BLaER1 treated with 17β-estradiol and CSF1 and Interleukin-3, amounts not matched to agents 10 nM and 100 nM (cell line): ENCODE data around the gene GPC6.

ENCODE experiments used
- H3K27ac ChIP-seq, 11 experiments: shearing (Covaris generic); formaldehyde crosslinking; 2 replicates each; pipeline ENCODE4 v1.8.1; 2022
- H3K27me3 ChIP-seq, 11 experiments: shearing (Covaris generic); formaldehyde crosslinking; 2 replicates each; pipeline ENCODE4 v1.8.1; 2022
- H3K36me3 ChIP-seq, 11 experiments: shearing (Covaris generic); formaldehyde crosslinking; 2 replicates each; pipeline ENCODE4 v1.8.1; 2022
- H3K4me1 ChIP-seq, 10 experiments: shearing (Covaris generic); formaldehyde crosslinking; 2 replicates each; pipeline ENCODE4 v1.8.1; 2022
- H3K4me2 ChIP-seq, 11 experiments: shearing (Covaris generic); formaldehyde crosslinking; 2 replicates each; pipeline ENCODE4 v1.8.1; 2022
- H3K4me3 ChIP-seq, 10 experiments: shearing (Covaris generic); formaldehyde crosslinking; 2 replicates each; pipeline ENCODE4 v1.8.1; 2022
- H3K9ac ChIP-seq, 11 experiments: shearing (Covaris generic); formaldehyde crosslinking; 2 replicates each; pipeline ENCODE4 v1.8.1; 2022
- H3K9me3 ChIP-seq, 11 experiments: shearing (Covaris generic); formaldehyde crosslinking; replicated peaks in 1 of 11; 2 replicates each; pipeline ENCODE4 v1.8.1; 2022
- H4K20me1 ChIP-seq, 11 experiments: shearing (Covaris generic); formaldehyde crosslinking; 2 replicates each; pipeline ENCODE4 v1.8.1; 2022
- Cebpa-rat ChIP-seq, 11 experiments: shearing (Covaris generic); IDR thresholded peaks; 2 replicates each; pipeline ENCODE4 v1.8.1; 2022

GPC6 gene

DNA sequence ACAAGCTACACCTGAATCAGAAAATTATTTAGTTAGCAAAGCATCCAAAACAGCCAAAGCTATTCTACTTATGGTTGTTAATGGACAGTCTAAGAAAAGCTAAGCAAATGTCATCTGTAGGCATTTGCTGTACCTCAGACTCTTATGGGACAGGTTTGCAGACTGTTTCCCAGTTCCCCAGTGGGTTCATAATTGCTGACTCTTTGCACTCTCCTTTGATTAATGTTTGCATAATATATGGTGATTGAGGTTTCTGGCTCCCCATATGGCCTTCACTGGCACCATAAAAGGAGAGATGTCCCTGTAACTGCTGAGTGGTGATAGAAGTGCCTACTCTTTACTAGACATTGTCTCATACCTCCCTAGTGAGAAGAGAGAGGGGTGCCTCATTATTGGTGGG, 142.1 kb downstream of the GPC6 start:
- Histone ChIP-seq H3K9me3 (no peaks in the 10 kb centered on the region), H3K27me3 (no peaks in the 10 kb centered on the region), H3K36me3 (no peaks in the 10 kb centered on the region), H3K9ac (no peak overlapping the region), H4K20me1 (no peaks in the 10 kb centered on the region), H3K27ac (no peak overlapping the region), H3K4me3 (no peak overlapping the region), H3K4me1 (no peaks in the 10 kb centered on the region), H3K4me2 (no peak overlapping the region)
- no peak for TF ChIP-seq Cebpa-rat (IDR thresholded peaks at IDR 0.05)

DNA sequence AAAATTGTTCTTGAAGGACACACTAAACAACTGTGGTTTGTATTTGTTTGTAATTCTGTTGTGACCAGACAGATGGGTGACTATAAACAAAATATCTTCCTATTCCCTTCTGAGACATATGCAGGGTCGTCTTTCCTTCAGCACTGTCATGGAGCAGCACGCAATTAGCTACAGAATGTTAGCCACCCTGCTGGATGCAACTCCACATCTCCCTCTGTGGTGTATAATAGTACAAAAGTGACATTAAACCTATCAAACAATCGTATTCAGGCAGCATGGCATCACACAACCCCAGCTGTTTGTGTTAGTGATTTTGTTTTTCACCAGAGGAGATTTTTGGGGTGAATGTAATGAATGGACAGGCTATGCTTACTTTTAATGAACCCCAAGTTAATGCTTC, 146.2 kb downstream of the GPC6 start:
- Histone ChIP-seq H3K9me3 (no peaks in the 10 kb centered on the region), H3K36me3 (no peaks in the 10 kb centered on the region), H3K4me2 (no peak overlapping the region), H3K9ac (no peak overlapping the region), H3K4me1 (peaks cover 0 to 7% (median 0%) of the 10 kb centered on the region in 10 experiments; a peak in 5 of 20 replicates), H3K27me3 (no peaks in the 10 kb centered on the region), H4K20me1 (no peaks in the 10 kb centered on the region), H3K4me3 (no peak overlapping the region), H3K27ac (no peak overlapping the region)
- TF ChIP-seq Cebpa-rat (IDR thresholded peaks at IDR 0.05), result no peak

DNA sequence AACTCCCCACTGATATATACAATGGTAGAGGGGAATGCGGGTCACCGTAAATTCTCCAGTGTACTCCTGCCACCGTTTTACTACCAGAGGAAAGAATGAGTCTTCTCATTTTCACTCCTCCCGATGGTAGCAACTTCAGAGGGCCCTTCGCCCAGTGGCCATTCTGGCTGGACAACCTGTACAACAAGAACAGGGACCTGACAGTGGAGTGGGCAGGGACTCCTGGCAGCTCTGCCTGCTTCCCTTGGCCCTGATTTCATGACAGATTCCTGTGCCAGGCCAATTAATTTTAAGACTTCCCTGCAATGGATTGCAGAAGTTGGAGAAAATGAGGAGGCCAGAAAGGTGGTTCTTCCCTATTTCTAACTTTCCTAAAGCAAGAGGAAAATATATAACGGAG, 148.9 kb downstream of the GPC6 start:
- Histone ChIP-seq H3K4me1 (peaks cover 0 to 7% (median 0%) of the 10 kb centered on the region in 10 experiments; a peak in 5 of 20 replicates), H3K4me3 (no peak overlapping the region), H3K4me2 (no peak overlapping the region), H3K36me3 (no peaks in the 10 kb centered on the region), H3K9ac (no peak overlapping the region), H3K27ac (no peak overlapping the region), H3K27me3 (no peaks in the 10 kb centered on the region), H4K20me1 (no peaks in the 10 kb centered on the region), H3K9me3 (no peaks in the 10 kb centered on the region)
- TF ChIP-seq Cebpa-rat (IDR thresholded peaks at IDR 0.05), result no peak

DNA sequence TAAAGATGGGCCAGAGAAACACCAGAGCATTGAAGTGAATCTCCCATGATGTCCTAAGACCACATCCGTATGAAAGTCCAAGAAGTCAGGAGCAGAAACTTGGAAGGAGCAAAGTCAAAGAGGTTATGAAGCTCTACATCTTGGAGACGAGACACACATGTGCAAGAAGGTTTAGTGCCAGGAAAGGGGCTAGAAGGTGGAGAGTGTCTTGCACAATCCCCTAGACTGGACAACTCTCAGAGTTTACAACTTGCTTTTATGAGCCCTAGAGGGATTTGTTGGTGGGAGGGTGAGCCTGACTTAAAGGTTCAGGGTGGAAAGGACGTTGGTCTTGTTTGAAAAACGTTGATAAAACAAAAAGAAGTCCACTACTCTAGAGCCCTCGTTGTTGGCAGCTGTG, 150.6 kb downstream of the GPC6 start:
- Histone ChIP-seq H3K27me3 (no peaks in the 10 kb centered on the region), H3K4me1 (peaks cover 0 to 7% (median 0%) of the 10 kb centered on the region in 10 experiments; a peak in 5 of 20 replicates), H3K9me3 (no peaks in the 10 kb centered on the region), H3K9ac (no peak overlapping the region), H3K36me3 (no peaks in the 10 kb centered on the region), H4K20me1 (no peaks in the 10 kb centered on the region), H3K27ac (no peak overlapping the region), H3K4me2 (peak overlapping the region in 5 of 11 experiments; percentile 2 to 18 (median 6); a peak in 6 of 22 replicates), H3K4me3 (no peak overlapping the region)
- TF ChIP-seq Cebpa-rat (IDR thresholded peaks at IDR 0.05), result 0 out of 22 replicates have a peak, but pooled peaks of 1 of the 11 experiments have one; percentile 23

DNA sequence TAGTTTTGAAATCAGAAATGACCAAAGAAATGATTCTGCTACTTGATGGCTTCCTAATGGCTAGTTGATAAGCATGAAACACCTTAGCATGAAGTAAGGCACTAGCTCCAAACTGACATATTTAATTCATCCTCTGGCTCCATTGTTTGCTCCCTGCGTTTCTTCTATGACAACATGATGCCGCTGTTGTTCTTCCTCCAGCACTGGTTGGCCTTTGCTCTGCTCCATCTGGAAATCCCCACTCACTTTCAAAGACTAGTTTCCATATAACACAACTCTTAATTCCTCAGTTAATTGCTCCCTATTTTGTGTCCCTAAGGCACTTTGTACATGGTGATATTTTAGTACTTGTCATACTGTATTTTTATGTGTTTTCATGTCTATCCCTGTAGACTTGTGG, 151.6 kb downstream of the GPC6 start:
- peaks cover 0 to 7% (median 0%) of the 10 kb centered on the region in 10 experiments; a peak in 5 of 20 replicates for H3K4me1 ChIP-seq
- H3K4me3 ChIP-seq, result no peak overlapping the region
- H3K4me2 ChIP-seq, result no peak overlapping the region
- no peak overlapping the region for H3K9ac ChIP-seq
- no peak overlapping the region for H3K27ac ChIP-seq
- H4K20me1 ChIP-seq, result no peaks in the 10 kb centered on the region
- no peak for TF ChIP-seq Cebpa-rat (IDR thresholded peaks at IDR 0.05)
- no peaks in the 10 kb centered on the region for H3K27me3 ChIP-seq
- no peaks in the 10 kb centered on the region for H3K9me3 ChIP-seq
- no peaks in the 10 kb centered on the region for H3K36me3 ChIP-seq

DNA sequence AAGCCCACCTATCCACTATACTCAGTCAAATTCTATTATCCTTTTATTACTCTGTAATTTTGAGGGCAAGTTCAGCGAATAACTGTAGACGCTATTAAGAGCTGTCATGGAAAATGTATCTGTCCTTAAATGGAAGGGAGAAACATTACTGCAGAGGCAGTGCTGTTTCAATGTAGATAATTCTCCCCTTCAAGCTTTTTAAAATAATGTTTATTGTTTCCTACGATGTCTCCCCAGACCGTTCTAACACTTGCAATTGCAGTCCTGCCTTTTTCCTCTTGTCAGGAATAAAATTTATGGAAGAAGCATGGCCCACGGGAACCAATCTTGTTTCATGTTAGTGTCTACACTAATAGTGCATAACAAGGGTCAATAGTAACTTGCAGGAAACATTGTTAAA, 159.5 kb downstream of the GPC6 start:
- Histone ChIP-seq H3K36me3 (no peaks in the 10 kb centered on the region), H3K9me3 (no peaks in the 10 kb centered on the region), H4K20me1 (no peaks in the 10 kb centered on the region), H3K27ac (no peak overlapping the region), H3K4me1 (peaks cover 0 to 8% (median 0%) of the 10 kb centered on the region in 10 experiments; a peak in 3 of 20 replicates), H3K4me2 (no peak overlapping the region), H3K27me3 (no peaks in the 10 kb centered on the region), H3K9ac (no peak overlapping the region), H3K4me3 (no peak overlapping the region)
- TF ChIP-seq Cebpa-rat (IDR thresholded peaks at IDR 0.05), result no peak

DNA sequence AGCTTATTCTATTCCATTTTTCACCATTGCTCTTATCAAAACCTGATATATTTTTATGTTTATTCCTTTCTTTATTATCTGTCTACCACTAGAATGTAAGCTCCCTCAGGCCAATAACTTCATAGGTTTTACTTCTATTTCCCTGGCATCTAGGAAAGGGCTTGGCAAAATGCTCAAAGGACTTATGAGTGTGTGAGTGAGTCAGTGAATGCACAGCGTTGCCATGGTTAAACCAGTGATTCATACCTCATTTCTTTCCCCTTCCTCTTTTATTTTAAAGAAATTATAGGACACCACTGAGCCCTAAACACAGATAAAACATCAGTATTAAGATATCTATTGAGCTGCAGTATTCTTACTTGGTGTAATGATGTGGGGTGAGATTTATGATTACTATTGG, 162.1 kb downstream of the GPC6 start:
- H3K9me3 ChIP-seq, result no peaks in the 10 kb centered on the region
- no peaks in the 10 kb centered on the region for H3K27me3 ChIP-seq
- TF ChIP-seq Cebpa-rat (IDR thresholded peaks at IDR 0.05), result no peak
- H3K9ac ChIP-seq, result no peak overlapping the region
- no peaks in the 10 kb centered on the region for H3K36me3 ChIP-seq
- H3K4me3 ChIP-seq, result no peak overlapping the region
- H3K4me1 ChIP-seq, result peaks cover 0 to 13% (median 0%) of the 10 kb centered on the region in 10 experiments; a peak in 3 of 20 replicates
- H3K27ac ChIP-seq, result peak overlapping the region in 1 of 11 experiments; percentile 49; a peak in 1 of 22 replicates
- no peaks in the 10 kb centered on the region for H4K20me1 ChIP-seq
- H3K4me2 ChIP-seq, result peak overlapping the region in 1 of 11 experiments; percentile 24; a peak in 1 of 22 replicates

DNA sequence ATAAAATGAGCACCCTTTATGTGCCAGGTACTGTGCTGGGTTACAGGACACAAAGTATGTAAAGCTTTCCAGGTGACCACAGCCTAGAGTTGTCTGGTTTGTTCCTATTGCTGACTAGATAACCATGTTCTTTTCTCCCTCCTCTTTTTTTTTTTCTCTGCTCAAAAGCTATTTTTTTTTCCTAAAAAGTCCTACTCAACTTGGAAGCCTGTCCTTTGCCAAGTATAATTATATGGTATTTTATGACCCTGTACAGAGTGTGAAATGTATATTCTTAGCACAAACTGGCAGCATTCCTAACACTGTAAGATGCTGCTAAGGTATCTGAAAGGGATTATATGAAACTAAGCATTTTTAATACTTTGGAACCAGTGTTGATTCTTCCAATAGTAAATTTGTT, 171.0 kb downstream of the GPC6 start:
- Histone ChIP-seq H3K4me1 (peaks cover 0 to under 1% (median 0%) of the 10 kb centered on the region in 10 experiments; a peak in 1 of 20 replicates), H3K9me3 (no peaks in the 10 kb centered on the region), H3K4me3 (no peak overlapping the region), H3K27me3 (no peaks in the 10 kb centered on the region), H3K36me3 (no peaks in the 10 kb centered on the region), H3K4me2 (no peak overlapping the region), H3K27ac (no peak overlapping the region), H3K9ac (no peak overlapping the region), H4K20me1 (no peaks in the 10 kb centered on the region)
- TF ChIP-seq Cebpa-rat (IDR thresholded peaks at IDR 0.05), result no peak

DNA sequence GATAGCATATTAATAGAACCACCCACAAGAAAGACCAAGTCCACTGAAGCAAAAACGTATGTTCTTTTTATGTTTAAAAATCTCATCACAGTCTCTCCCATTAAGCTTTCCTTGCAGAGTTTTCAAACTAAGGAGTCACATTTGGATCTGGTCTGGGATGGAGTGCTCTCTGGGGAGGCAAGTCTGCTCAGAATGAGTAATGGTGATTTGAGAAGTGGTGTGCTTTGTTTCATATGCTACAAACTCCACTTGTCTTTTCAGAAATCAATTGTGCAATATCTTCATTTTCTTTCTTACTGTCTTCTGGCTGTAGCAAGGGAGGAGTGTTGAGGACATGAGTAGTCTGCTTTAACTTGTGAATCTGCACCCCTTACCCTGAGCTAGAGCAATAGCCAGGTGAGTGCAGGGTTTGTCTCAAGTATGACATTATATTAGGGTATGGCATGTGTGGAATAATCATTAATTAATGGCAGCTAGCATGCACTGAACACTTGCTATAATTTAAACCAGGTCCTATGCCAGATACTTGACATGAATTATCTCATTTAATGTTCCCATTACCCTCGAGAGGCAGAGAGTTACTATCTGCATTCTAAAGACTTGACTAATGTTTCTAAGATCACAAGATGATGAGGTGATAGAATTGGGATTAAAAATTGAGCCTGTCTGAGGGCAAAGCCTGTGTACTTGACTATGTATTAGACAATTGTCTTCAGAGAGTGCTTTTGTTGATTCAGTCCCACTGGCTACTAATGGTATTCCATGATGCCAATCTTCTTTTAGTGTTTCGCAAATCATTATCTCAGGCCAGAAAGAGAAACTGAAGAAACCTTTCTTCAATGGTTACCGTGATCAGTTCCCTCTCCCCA, 171.8 kb downstream of the GPC6 start:
- H3K36me3 ChIP-seq, result no peaks in the 10 kb centered on the region

More for the DNA sequence above, 171.8 kb downstream of the GPC6 start:
- no peaks in the 10 kb centered on the region for H4K20me1 ChIP-seq
- H3K4me2 ChIP-seq, result 0 out of 22 replicates have a peak overlapping the region, but pooled peaks of 1 of the 11 experiments have one; percentile 14
- no peaks in the 10 kb centered on the region for H3K9me3 ChIP-seq
- no peaks in the 10 kb centered on the region; a peak in 1 of 20 replicates for H3K4me1 ChIP-seq
- H3K4me3 ChIP-seq, result no peak overlapping the region
- no peaks in the 10 kb centered on the region for H3K27me3 ChIP-seq
- no peak for TF ChIP-seq Cebpa-rat (IDR thresholded peaks at IDR 0.05)
- H3K27ac ChIP-seq, result no peak overlapping the region
- H3K9ac ChIP-seq, result no peak overlapping the region
